GM06990 (cell line): ENCODE data around the gene SLC22A31.

ENCODE experiments used
- DNase-seq: peaks from one replicate; pipeline ENCODE4 v3.0.0-alpha.2; 2011; ENCODE audit not compliant: insufficient read length; ENCODE audit errors: extremely low read depth
- H3K27me3 ChIP-seq: replicated peaks from 2 replicates; pipeline ENCODE4 v1.6.0; 2011; ENCODE audit warnings: low read length; ENCODE audit not compliant: control insufficient read depth, insufficient read depth
- H3K36me3 ChIP-seq: 2 replicates; pipeline ENCODE4 v1.5.1; 2011; ENCODE audit warnings: low read length; ENCODE audit not compliant: control insufficient read depth, insufficient read depth
- H3K4me3 ChIP-seq: replicated peaks from 2 replicates; pipeline ENCODE4 v1.5.1; 2011; ENCODE audit warnings: low read depth, mild to moderate bottlenecking, control low read depth, low read length
- CTCF ChIP-seq: IDR thresholded peaks from 2 replicates; pipeline ENCODE4 v1.5.1; 2011; ENCODE audit warnings: low read length, control low read depth, mild to moderate bottlenecking, inconsistent platforms; ENCODE audit not compliant: insufficient read depth, poor library complexity, severe bottlenecking

SLC22A31 gene

GRCh38 chr16:89161763-89162713, 38.3 kb downstream of the SLC22A31 start:
- no peak for DNase-seq
- TF ChIP-seq CTCF = no peak
- Histone ChIP-seq H3K27me3 (no peaks in the 10 kb centered on the region), H3K4me3 (no peak overlapping the region), H3K36me3 (no peaks in the 10 kb centered on the region)

- TF ChIP-seq CTCF = no peak
- H3K4me3 ChIP-seq = no peak overlapping the region
- no peak for DNase-seq
- H3K27me3 ChIP-seq = no peaks in the 10 kb centered on the region
- no peaks in the 10 kb centered on the region for H3K36me3 ChIP-seq
These were observed 39.2 kb downstream of the SLC22A31 start for GRCh38 chr16:89160977-89161701.

DNA sequence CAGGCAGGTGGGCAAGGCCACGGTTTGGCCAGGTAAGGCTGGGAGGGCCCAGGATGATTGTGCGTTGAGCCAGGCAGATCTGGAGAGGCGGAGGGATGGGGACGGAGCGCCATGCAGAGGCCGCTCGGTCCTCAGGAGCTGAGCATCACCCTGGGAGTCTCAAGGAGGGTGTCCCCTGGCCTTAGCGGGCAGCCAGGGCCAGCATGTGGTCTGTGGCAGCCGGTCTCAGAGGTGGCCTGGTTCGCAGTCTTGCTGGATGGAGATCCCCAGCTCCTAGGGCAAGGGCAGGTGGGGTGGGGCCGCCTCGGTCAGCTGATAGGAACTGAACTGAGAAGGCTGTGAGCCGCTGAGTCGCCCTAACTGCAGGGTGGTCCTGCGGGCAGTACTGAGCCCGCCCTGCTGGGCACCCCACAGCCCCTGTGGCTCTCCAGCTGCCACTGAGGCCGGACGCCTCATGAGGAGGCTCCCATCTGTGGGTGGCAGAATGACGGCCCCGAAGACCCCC, 40.4 kb downstream of the SLC22A31 start:
- no peak for TF ChIP-seq CTCF
- Histone ChIP-seq H3K36me3 (no peaks in the 10 kb centered on the region), H3K27me3 (no peaks in the 10 kb centered on the region), H3K4me3 (no peak overlapping the region)
- no peak for DNase-seq

- no peak for DNase-seq
- TF ChIP-seq CTCF = no peak
- no peaks in the 10 kb centered on the region for H3K27me3 ChIP-seq
- H3K36me3 ChIP-seq = no peaks in the 10 kb centered on the region
- no peak overlapping the region for H3K4me3 ChIP-seq
These were observed 41.1 kb downstream of the SLC22A31 start for GRCh38 chr16:89159066-89159849.

- no peaks in the 10 kb centered on the region for H3K36me3 ChIP-seq
- no peak for DNase-seq
- TF ChIP-seq CTCF = no peak
- H3K27me3 ChIP-seq = no peaks in the 10 kb centered on the region
- H3K4me3 ChIP-seq = no peak overlapping the region
These were observed 42.6 kb downstream of the SLC22A31 start for GRCh38 chr16:89157778-89158177.
